Erythroblast (primary cell): Measurements from ENCODE around the gene HS3ST4.

Source experiments
- GATA1 ChIP-seq: IDR thresholded peaks from 2 replicates; pipeline ENCODE4 v1.6.1; 2011; ENCODE audit warnings: low read depth, mild to moderate bottlenecking, control low read depth, low read length, moderate library complexity
- POLR2A ChIP-seq: IDR thresholded peaks from 2 replicates; pipeline ENCODE4 v1.6.1; 2011; ENCODE audit warnings: mild to moderate bottlenecking, low read length

DNA sequence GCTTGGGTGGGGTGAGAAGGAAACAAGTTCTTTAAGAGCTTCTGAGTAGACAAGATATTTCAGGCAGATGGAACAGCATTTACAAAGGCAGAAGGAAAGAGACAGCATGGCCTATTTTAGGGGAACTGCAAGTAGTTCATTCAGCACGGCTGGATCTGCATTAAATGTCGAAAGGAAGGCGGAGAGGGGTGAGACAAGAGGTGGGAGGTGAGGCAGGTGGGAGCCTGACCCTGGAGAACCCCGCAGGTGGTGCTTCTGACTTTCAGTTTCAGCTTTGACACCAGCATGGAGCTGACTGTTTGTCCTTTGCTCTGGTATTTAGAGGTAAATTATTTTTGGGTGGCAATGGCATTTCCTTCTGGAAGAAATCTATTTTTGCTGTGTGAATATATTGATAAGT, 194.8 kb downstream of the HS3ST4 start:
- TF ChIP-seq POLR2A (no peak), GATA1 (no peak)
